ENCODE data around the gene CDH23. TPM values are rescaled to one million over a fixed set of nuclear protein-coding genes. Genes with fewer than 3 reads are reported as not detected.

The CDH23 gene
- total RNA-seq, 1 donor, result 0.36 TPM

- Histone ChIP-seq H3K4me1 (ENCODE audit: insufficient read depth, low read length) (no peaks in the 10 kb centered on the region), H3K9me3 (ENCODE audit: low read depth, low read length) (peaks cover 6% of the 10 kb centered on the region), H4K20me1 (ENCODE audit: insufficient read depth, low read length) (no peaks in the 10 kb centered on the region), H3K36me3 (ENCODE audit: insufficient read depth, low read length) (no peaks in the 10 kb centered on the region), H3K27me3 (ENCODE audit: insufficient read depth, low read length) (no peaks in the 10 kb centered on the region), H3K79me2 (ENCODE audit: insufficient read depth, low read length) (no peaks in the 10 kb centered on the region), H3K4me2 (ENCODE audit: insufficient read depth, low read length) (no peak overlapping the region), H3K27ac (ENCODE audit: low read depth, low read length) (no peak overlapping the region), H2AFZ (ENCODE audit: low read length) (no peak overlapping the region), H3K4me3 (ENCODE audit: insufficient read depth, low read length) (no peak overlapping the region)
- DNase-seq (ENCODE audit: insufficient read length, low spot score, missing footprints), result no peak
- TF ChIP-seq CTCF (IDR thresholded peaks at IDR 0.05; ENCODE audit: extremely low read depth, low read depth, low read length), result no peak
Observed at GRCh38 chr10:71741671-71742070, 345.0 kb downstream of the CDH23 start.

GRCh38 chr10:71742301-71743088 lies 345.8 kb downstream of the CDH23 start:
- no peaks in the 10 kb centered on the region for H4K20me1 ChIP-seq (ENCODE audit: insufficient read depth, low read length)
- no peak for DNase-seq (ENCODE audit: insufficient read length, low spot score, missing footprints)
- no peak for TF ChIP-seq CTCF (IDR thresholded peaks at IDR 0.05; ENCODE audit: extremely low read depth, low read depth, low read length)
- peaks cover 6% of the 10 kb centered on the region for H3K9me3 ChIP-seq (ENCODE audit: low read depth, low read length)
- no peaks in the 10 kb centered on the region for H3K79me2 ChIP-seq (ENCODE audit: insufficient read depth, low read length)
- H2AFZ ChIP-seq (ENCODE audit: low read length), result no peak overlapping the region
- no peaks in the 10 kb centered on the region for H3K4me1 ChIP-seq (ENCODE audit: insufficient read depth, low read length)
- H3K36me3 ChIP-seq (ENCODE audit: insufficient read depth, low read length), result no peaks in the 10 kb centered on the region
- H3K27ac ChIP-seq (ENCODE audit: low read depth, low read length), result no peak overlapping the region
- H3K4me2 ChIP-seq (ENCODE audit: insufficient read depth, low read length), result no peak overlapping the region
- no peaks in the 10 kb centered on the region for H3K27me3 ChIP-seq (ENCODE audit: insufficient read depth, low read length)
- no peak overlapping the region for H3K4me3 ChIP-seq (ENCODE audit: insufficient read depth, low read length)

GRCh38 chr10:71743089-71743838 lies 346.5 kb downstream of the CDH23 start:
- Histone ChIP-seq H4K20me1 (ENCODE audit: insufficient read depth, low read length) (no peaks in the 10 kb centered on the region), H3K4me3 (ENCODE audit: insufficient read depth, low read length) (no peak overlapping the region), H3K4me1 (ENCODE audit: insufficient read depth, low read length) (no peaks in the 10 kb centered on the region), H3K27ac (ENCODE audit: low read depth, low read length) (no peak overlapping the region), H2AFZ (ENCODE audit: low read length) (no peak overlapping the region), H3K79me2 (ENCODE audit: insufficient read depth, low read length) (no peaks in the 10 kb centered on the region), H3K4me2 (ENCODE audit: insufficient read depth, low read length) (no peak overlapping the region), H3K9me3 (ENCODE audit: low read depth, low read length) (peaks cover 6% of the 10 kb centered on the region), H3K27me3 (ENCODE audit: insufficient read depth, low read length) (no peaks in the 10 kb centered on the region), H3K36me3 (ENCODE audit: insufficient read depth, low read length) (no peaks in the 10 kb centered on the region)
- no peak for DNase-seq (ENCODE audit: insufficient read length, low spot score, missing footprints)
- TF ChIP-seq CTCF (IDR thresholded peaks at IDR 0.05; ENCODE audit: extremely low read depth, low read depth, low read length), result no peak

- Histone ChIP-seq H3K9me3 (ENCODE audit: low read depth, low read length) (peaks cover 6% of the 10 kb centered on the region), H3K27ac (ENCODE audit: low read depth, low read length) (no peak overlapping the region)
- TF ChIP-seq CTCF (IDR thresholded peaks at IDR 0.05; ENCODE audit: extremely low read depth, low read depth, low read length), result no peak
Observed at GRCh38 chr10:71743866-71744265, 347.1 kb downstream of the CDH23 start.

More at GRCh38 chr10:71743866-71744265, 347.1 kb downstream of the CDH23 start:
- Histone ChIP-seq H3K4me1 (ENCODE audit: insufficient read depth, low read length) (no peaks in the 10 kb centered on the region), H3K27me3 (ENCODE audit: insufficient read depth, low read length) (no peaks in the 10 kb centered on the region), H3K36me3 (ENCODE audit: insufficient read depth, low read length) (no peaks in the 10 kb centered on the region), H3K79me2 (ENCODE audit: insufficient read depth, low read length) (no peaks in the 10 kb centered on the region), H4K20me1 (ENCODE audit: insufficient read depth, low read length) (no peaks in the 10 kb centered on the region), H3K4me3 (ENCODE audit: insufficient read depth, low read length) (no peak overlapping the region), H3K4me2 (ENCODE audit: insufficient read depth, low read length) (no peak overlapping the region), H2AFZ (ENCODE audit: low read length) (no peak overlapping the region)
- DNase-seq (ENCODE audit: insufficient read length, low spot score, missing footprints), result no peak
